Left hindlimb (tissue), 1 donor: Measurements from ENCODE around the gene CLCNKA.
"Not testable (repeated sequence)": the region's sequence is repeated elsewhere in the genome, so short reads cannot be mapped to it uniquely, and the experiment has no call there.

Experiments
- DNase-seq: peaks from one replicate; pipeline ENCODE4 v3.0.0-alpha.2; 2018

CLCNKA gene

GRCh38 chr1:16018308-16018707 lies 3.5 kb upstream of the CLCNKA start:
- DNase-seq, result no peak

GRCh38 chr1:16018749-16019643 lies 2.8 kb upstream of the CLCNKA start:
- DNase-seq, result peak; percentile 25

GRCh38 chr1:16019644-16020277 lies 2.1 kb upstream of the CLCNKA start:
- DNase-seq, result peak; percentile 44

- peak; percentile 12 for DNase-seq
Measured at GRCh38 chr1:16020325-16020724, 1.5 kb upstream of the CLCNKA start.

GRCh38 chr1:16020878-16021277 lies 958 bp upstream of the CLCNKA start:
- DNase-seq, result not testable (repeated sequence)

GRCh38 chr1:16022393-16022792 lies 557 bp downstream of the CLCNKA start:
- no peak for DNase-seq

- DNase-seq, result no peak
Measured at GRCh38 chr1:16023050-16023653, 1.3 kb downstream of the CLCNKA start.

- DNase-seq, result not testable (repeated sequence)
Measured at GRCh38 chr1:16026302-16026701, 4.5 kb downstream of the CLCNKA start.

- DNase-seq, result no peak
Measured at GRCh38 chr1:16026723-16027484, 5.1 kb downstream of the CLCNKA start.

- no peak for DNase-seq
Measured at GRCh38 chr1:16028237-16029002, 6.6 kb downstream of the CLCNKA start.

GRCh38 chr1:16029003-16029268 lies 7.1 kb downstream of the CLCNKA start:
- not testable (repeated sequence) for DNase-seq

GRCh38 chr1:16029288-16029687 lies 7.5 kb downstream of the CLCNKA start:
- no peak for DNase-seq

GRCh38 chr1:16031551-16031950 lies 9.7 kb downstream of the CLCNKA start:
- DNase-seq, result no peak

GRCh38 chr1:16032388-16033102 lies 10.7 kb downstream of the CLCNKA start:
- peak; percentile 85 for DNase-seq

GRCh38 chr1:16033103-16033632 lies 11.3 kb downstream of the CLCNKA start:
- DNase-seq, result not testable (repeated sequence)

GRCh38 chr1:16036461-16036860 lies 14.6 kb downstream of the CLCNKA start:
- DNase-seq, result not testable (repeated sequence)

GRCh38 chr1:16038620-16038912 lies 16.7 kb downstream of the CLCNKA start:
- DNase-seq, result no peak

- not testable (repeated sequence) for DNase-seq
Measured at GRCh38 chr1:16039871-16040270, 18.0 kb downstream of the CLCNKA start.

GRCh38 chr1:16041200-16041599 lies 19.4 kb downstream of the CLCNKA start:
- no peak for DNase-seq

GRCh38 chr1:16042096-16042495 lies 20.3 kb downstream of the CLCNKA start:
- DNase-seq, result no peak

GRCh38 chr1:16042654-16043053 lies 20.8 kb downstream of the CLCNKA start:
- not testable (repeated sequence) for DNase-seq

- no peak for DNase-seq
Measured at GRCh38 chr1:16043521-16043920, 21.7 kb downstream of the CLCNKA start, which contains the start of gene CLCNKB. TSS of gene CLCNKB (plus strand) at chr1:16043782. CDS start at chr1:16044493, 711 bp downstream.
